Nephron (organoid): ENCODE data around the gene IFNLR1.
"Not testable (repeated sequence)": the region's sequence is repeated elsewhere in the genome, so short reads cannot be mapped to it uniquely, and the experiment has no call there.

Experiments
- H3K27ac Mint-ChIP-seq, 3 experiments: 2 replicates each; pipeline ENCODE4 v1.8.0; 2020; ENCODE audit warnings: mixed read lengths in 3 of 3, mild to moderate bottlenecking in 2 of 3, moderate library complexity in 1 of 3
- H3K27me3 Mint-ChIP-seq: 2 replicates; pipeline ENCODE4 v1.8.0; 2021; ENCODE audit warnings: low read depth, mild to moderate bottlenecking, moderate library complexity, mixed read lengths
- H3K36me3 Mint-ChIP-seq: 2 replicates; pipeline ENCODE4 v1.8.0; 2020; ENCODE audit warnings: low read depth, mixed read lengths
- H3K4me1 Mint-ChIP-seq: 2 replicates; pipeline ENCODE4 v1.8.0; 2020; ENCODE audit warnings: mixed read lengths
- H3K4me3 Mint-ChIP-seq, 3 experiments: 2 replicates each; pipeline ENCODE4 v1.8.0; 2020; ENCODE audit warnings: mild to moderate bottlenecking in 3 of 3, mixed read lengths in 3 of 3, moderate library complexity in 2 of 3
- H3K9me3 Mint-ChIP-seq: 2 replicates; pipeline ENCODE4 v1.8.0; 2020; ENCODE audit warnings: mixed read lengths
- CTCF ChIP-seq, 3 experiments: fragments of 200-600 bp; sonication (generic); IDR thresholded peaks; one replicate each; pipeline ENCODE4 v1.5.0; 2021; ENCODE audit warnings: antibody characterized with exemption in 3 of 3; ENCODE audit not compliant: unreplicated experiment in 3 of 3

The IFNLR1 gene

GRCh38 chr1:24207709-24208108 is 20.6 kb upstream of the IFNLR1 start:
- Mint-ChIP-seq H3K4me3 (no peak overlapping the region), H3K4me1 (peaks cover 5% of the 10 kb centered on the region), H3K36me3 (no peaks in the 10 kb centered on the region), H3K27me3 (peaks cover 6% of the 10 kb centered on the region), H3K27ac (no peak overlapping the region), H3K9me3 (no peaks in the 10 kb centered on the region)
- TF ChIP-seq CTCF (IDR thresholded peaks at IDR 0.05; ENCODE audit: unreplicated experiment in 3 of 3) = no peak

- not testable (repeated sequence) for H3K4me1 Mint-ChIP-seq, H3K36me3 Mint-ChIP-seq, H3K4me3 Mint-ChIP-seq, H3K27me3 Mint-ChIP-seq, H3K9me3 Mint-ChIP-seq, H3K27ac Mint-ChIP-seq
Observed at GRCh38 chr1:24207395-24207687, 20.3 kb upstream of the IFNLR1 start.

GRCh38 chr1:24206516-24207394 is 19.7 kb upstream of the IFNLR1 start:
- no peak overlapping the region for H3K4me3 Mint-ChIP-seq
- no peaks in the 10 kb centered on the region for H3K9me3 Mint-ChIP-seq
- no peak overlapping the region for H3K27ac Mint-ChIP-seq
- H3K27me3 Mint-ChIP-seq = no peaks in the 10 kb centered on the region
- no peak for TF ChIP-seq CTCF (IDR thresholded peaks at IDR 0.05; ENCODE audit: unreplicated experiment in 3 of 3)
- peaks cover 5% of the 10 kb centered on the region for H3K4me1 Mint-ChIP-seq
- no peaks in the 10 kb centered on the region for H3K36me3 Mint-ChIP-seq

GRCh38 chr1:24206083-24206464 is 19.0 kb upstream of the IFNLR1 start:
- H3K27me3 Mint-ChIP-seq = no peaks in the 10 kb centered on the region
- no peaks in the 10 kb centered on the region for H3K9me3 Mint-ChIP-seq
- H3K36me3 Mint-ChIP-seq = no peaks in the 10 kb centered on the region
- H3K4me1 Mint-ChIP-seq = peaks cover 5% of the 10 kb centered on the region
- H3K27ac Mint-ChIP-seq = no peak overlapping the region
- no peak overlapping the region for H3K4me3 Mint-ChIP-seq
- no peak for TF ChIP-seq CTCF (IDR thresholded peaks at IDR 0.05; ENCODE audit: unreplicated experiment in 3 of 3)

- Mint-ChIP-seq H3K36me3 (no peaks in the 10 kb centered on the region), H3K4me3 (no peak overlapping the region), H3K27me3 (no peaks in the 10 kb centered on the region), H3K9me3 (no peaks in the 10 kb centered on the region), H3K27ac (no peak overlapping the region), H3K4me1 (peaks cover 5% of the 10 kb centered on the region)
- no peak for TF ChIP-seq CTCF (IDR thresholded peaks at IDR 0.05; ENCODE audit: unreplicated experiment in 3 of 3)
Observed at GRCh38 chr1:24205345-24206082, 18.4 kb upstream of the IFNLR1 start.

- Mint-ChIP-seq H3K4me3 (no peak overlapping the region), H3K9me3 (no peaks in the 10 kb centered on the region), H3K4me1 (peaks cover 5% of the 10 kb centered on the region), H3K27ac (no peak overlapping the region), H3K36me3 (no peaks in the 10 kb centered on the region), H3K27me3 (peaks cover 4% of the 10 kb centered on the region)
- no peak for TF ChIP-seq CTCF (IDR thresholded peaks at IDR 0.05; ENCODE audit: unreplicated experiment in 3 of 3)
Observed at GRCh38 chr1:24204116-24204515, 17.0 kb upstream of the IFNLR1 start.
